Measurements from ENCODE around the gene SYCE3. TPM values are rescaled to one million over a fixed set of nuclear protein-coding genes. Genes with fewer than 3 reads are reported as not detected.

SYCE3 gene
- total RNA-seq, 1 donor from 2014 or later: not detected

GRCh38 chr22:50531962-50532674 lies 30.6 kb downstream of the SYCE3 start:
- Histone ChIP-seq H3K79me2 (ENCODE audit: low read depth) (no peaks in the 10 kb centered on the region), H3K4me1 (peaks cover 17% of the 10 kb centered on the region), H3K27me3 (peaks cover 72% of the 10 kb centered on the region), H3F3A (ENCODE audit: low read depth) (peaks cover 44% of the 10 kb centered on the region), H3K27ac (no peak overlapping the region), H3K4me3 (peak overlapping the region; percentile 66), H3K36me3 (no peaks in the 10 kb centered on the region), H3K9ac (no peak overlapping the region), H2AFZ (replicated peaks) (peak overlapping the region; percentile 73), H3K4me2 (peak overlapping the region; percentile 91), H4K20me1 (ENCODE audit: low read depth) (peaks cover 40% of the 10 kb centered on the region), H3K9me3 (ENCODE audit: low read depth) (no peaks in the 10 kb centered on the region)
- H3K4me3 Mint-ChIP-seq: peak overlapping the region; percentile 83
- peak; percentile 76 for DNase-seq (ENCODE audit: low spot score)
- H3K27me3 Mint-ChIP-seq (ENCODE audit: insufficient read depth, low read depth): peaks cover 50% of the 10 kb centered on the region
- TF ChIP-seq EZH2phosphoT487 (IDR thresholded peaks at IDR 0.05) (peak; percentile 21), EZH2 (IDR thresholded peaks at IDR 0.05) (peak; percentile 68), CTCF (IDR thresholded peaks at IDR 0.05) (no peak)
- peak overlapping the region; percentile 18 for H3K27ac Mint-ChIP-seq
- no peaks in the 10 kb centered on the region for H3K36me3 Mint-ChIP-seq
- H3K9me3 Mint-ChIP-seq: peaks cover 2% of the 10 kb centered on the region
- peaks cover 27% of the 10 kb centered on the region for H3K4me1 Mint-ChIP-seq

GRCh38 chr22:50531546-50531961 lies 31.2 kb downstream of the SYCE3 start:
- Histone ChIP-seq H2AFZ (replicated peaks) (peak overlapping the region; percentile 73), H4K20me1 (ENCODE audit: low read depth) (peaks cover 45% of the 10 kb centered on the region), H3F3A (ENCODE audit: low read depth) (peaks cover 47% of the 10 kb centered on the region), H3K27ac (no peak overlapping the region), H3K4me2 (peak overlapping the region; percentile 91), H3K27me3 (peaks cover 78% of the 10 kb centered on the region), H3K4me3 (peak overlapping the region; percentile 66), H3K79me2 (ENCODE audit: low read depth) (no peaks in the 10 kb centered on the region), H3K36me3 (no peaks in the 10 kb centered on the region), H3K9me3 (ENCODE audit: low read depth) (no peaks in the 10 kb centered on the region), H3K9ac (no peak overlapping the region), H3K4me1 (peaks cover 20% of the 10 kb centered on the region)
- Mint-ChIP-seq H3K36me3 (no peaks in the 10 kb centered on the region), H3K4me1 (peaks cover 29% of the 10 kb centered on the region), H3K4me3 (peak overlapping the region; percentile 80), H3K9me3 (peaks cover 2% of the 10 kb centered on the region), H3K27me3 (ENCODE audit: insufficient read depth, low read depth) (peaks cover 55% of the 10 kb centered on the region), H3K27ac (no peak overlapping the region)
- DNase-seq (ENCODE audit: low spot score): no peak
- no peak for TF ChIP-seq EZH2phosphoT487 (IDR thresholded peaks at IDR 0.05)
- TF ChIP-seq EZH2 (IDR thresholded peaks at IDR 0.05): peak; percentile 63
- TF ChIP-seq CTCF (IDR thresholded peaks at IDR 0.05): no peak

- no peaks in the 10 kb centered on the region for H3K36me3 ChIP-seq
- peaks cover 2% of the 10 kb centered on the region for H3K9me3 Mint-ChIP-seq
- H3K27me3 Mint-ChIP-seq (ENCODE audit: insufficient read depth, low read depth): peaks cover 55% of the 10 kb centered on the region
- H3K79me2 ChIP-seq (ENCODE audit: low read depth): no peaks in the 10 kb centered on the region
- H2AFZ ChIP-seq (replicated peaks): no peak overlapping the region
- H3K27ac Mint-ChIP-seq: no peak overlapping the region
- H3K27ac ChIP-seq: no peak overlapping the region
- H3K4me2 ChIP-seq: peak overlapping the region; percentile 91
- peaks cover 53% of the 10 kb centered on the region for H3F3A ChIP-seq (ENCODE audit: low read depth)
- H3K4me3 Mint-ChIP-seq: peak overlapping the region; percentile 80
- peak; percentile 80 for DNase-seq (ENCODE audit: low spot score)
- peaks cover 82% of the 10 kb centered on the region for H3K27me3 ChIP-seq
- H4K20me1 ChIP-seq (ENCODE audit: low read depth): peaks cover 50% of the 10 kb centered on the region
- H3K4me1 ChIP-seq: peaks cover 24% of the 10 kb centered on the region
- H3K9me3 ChIP-seq (ENCODE audit: low read depth): no peaks in the 10 kb centered on the region
- no peaks in the 10 kb centered on the region for H3K36me3 Mint-ChIP-seq
- H3K9ac ChIP-seq: no peak overlapping the region
- peak overlapping the region; percentile 66 for H3K4me3 ChIP-seq
- TF ChIP-seq EZH2phosphoT487 (IDR thresholded peaks at IDR 0.05) (peak; percentile 24), EZH2 (IDR thresholded peaks at IDR 0.05) (peak; percentile 9), CTCF (IDR thresholded peaks at IDR 0.05) (no peak)
- H3K4me1 Mint-ChIP-seq: peaks cover 29% of the 10 kb centered on the region
These were observed 31.7 kb downstream of the SYCE3 start for GRCh38 chr22:50530877-50531545.
